A673 (cell line): Measurements from ENCODE around the gene RHEX. TPM values are rescaled to one million over a fixed set of nuclear protein-coding genes. Genes with fewer than 3 reads are reported as not detected.

Source experiments
- BruUV-seq: library from RNA; stranded (reverse); fragments of 400-500 nt; replicated peaks from 2 replicates; lab custom pipeline; 2021; lab: Mats Ljungman, UMichigan
- CTCF ChIA-PET: fragments of 300-600 bp; sonication (Branson Sonifier 250); formaldehyde crosslinking; loops from one replicate; lab custom pipeline; 2022; ENCODE audit warnings: antibody characterized with exemption; lab: Charles Lee
- POLR2A ChIA-PET: fragments of 300-600 bp; sonication (Branson Sonifier 250); formaldehyde crosslinking; loops from one replicate; lab custom pipeline; 2022; ENCODE audit warnings: antibody characterized with exemption; ENCODE audit not compliant: low non-redundant PET; lab: Charles Lee
- DNase-seq: peaks from one replicate; pipeline ENCODE4 v3.0.0-alpha.2; 2015; ENCODE audit warnings: low spot score
- H3K27ac ChIP-seq: fragments of 200-600 bp; sonication (generic); 2 replicates; pipeline ENCODE4 v1.5.1; 2016; ENCODE audit warnings: mixed run types, low read depth, mild to moderate bottlenecking, mixed read lengths, antibody characterized with exemption, low read length; ENCODE audit not compliant: poor library complexity, severe bottlenecking
- H3K27me3 ChIP-seq: fragments of 200-600 bp; sonication (generic); replicated peaks from 2 replicates; pipeline ENCODE4 v1.6.1; 2017; ENCODE audit warnings: mixed run types, low read depth, mild to moderate bottlenecking, mixed read lengths, antibody characterized with exemption, low read length; ENCODE audit not compliant: insufficient read depth, poor library complexity
- H3K36me3 ChIP-seq: fragments of 200-600 bp; sonication (generic); 2 replicates; pipeline ENCODE4 v1.6.1; 2016; ENCODE audit warnings: mixed run types, mild to moderate bottlenecking, mixed read lengths, antibody characterized with exemption, low read length; ENCODE audit not compliant: insufficient read depth, poor library complexity, severe bottlenecking
- H3K4me1 ChIP-seq: fragments of 200-600 bp; sonication (generic); 2 replicates; pipeline ENCODE4 v1.6.1; 2017; ENCODE audit warnings: mixed run types, mild to moderate bottlenecking, mixed read lengths, antibody characterized with exemption, low read length; ENCODE audit not compliant: insufficient read depth, poor library complexity, severe bottlenecking
- H3K4me3 ChIP-seq: fragments of 200-600 bp; sonication (generic); 2 replicates; pipeline ENCODE4 v1.5.1; 2016; ENCODE audit warnings: low read depth, mixed run types, mild to moderate bottlenecking, mixed read lengths, low read length; ENCODE audit not compliant: poor library complexity, severe bottlenecking
- H3K9me3 ChIP-seq: fragments of 200-600 bp; sonication (generic); 2 replicates; pipeline ENCODE4 v1.6.1; 2016; ENCODE audit warnings: mixed run types, low read depth, mild to moderate bottlenecking, mixed read lengths, antibody characterized with exemption, low read length; ENCODE audit not compliant: poor library complexity, severe bottlenecking
- CTCF ChIP-seq: fragments of 300-800, 200-600 bp; sonication (generic); conservative IDR thresholded peaks from 2 replicates; pipeline ENCODE4 v1.5.1; 2017; ENCODE audit warnings: low read depth, mild to moderate bottlenecking, antibody characterized with exemption, low read length, moderate library complexity, mixed read lengths
- EZH2 ChIP-seq: fragments of 200-600 bp; sonication (generic); IDR thresholded peaks from 2 replicates; pipeline ENCODE4 v1.6.1; 2017; ENCODE audit warnings: borderline replicate concordance, low read depth, mild to moderate bottlenecking, mixed read lengths, antibody characterized with exemption, low read length; ENCODE audit not compliant: poor library complexity, severe bottlenecking
- intact Hi-C: fragments of 100-400 bp; cut with micrococcal nuclease; formaldehyde crosslinking; loops from one replicate; pipeline ENCODE4 v1.10.0; 2022; ENCODE audit not compliant: unreplicated experiment
- total RNA-seq: library from RNA; stranded (reverse); gene quantifications from 2 replicates; pipeline ENCODE4 v1.2.3, GENCODE V29; 2021

RHEX gene
- total RNA-seq, 1 experiment from 2014 or later = not detected

GRCh38 chr1:206068314-206068713 lies 15.3 kb downstream of the RHEX start:
- Histone ChIP-seq H3K27ac (no peak overlapping the region), H3K36me3 (no peaks in the 10 kb centered on the region), H3K4me1 (no peaks in the 10 kb centered on the region), H3K4me3 (no peak overlapping the region), H3K9me3 (no peaks in the 10 kb centered on the region), H3K27me3 (no peaks in the 10 kb centered on the region)
- intact Hi-C loops = no loop called here
- no TSS peak for BruUV-seq
- no peak for TF ChIP-seq EZH2
- TF ChIP-seq CTCF = no peak
- POLR2A ChIA-PET = no interaction called here
- DNase-seq = no peak
- CTCF ChIA-PET = no interaction called here

GRCh38 chr1:206070627-206071304 lies 17.8 kb downstream of the RHEX start:
- ChIA-PET POLR2A (no interaction called here), CTCF (no interaction called here)
- no peak for TF ChIP-seq CTCF
- no peak for TF ChIP-seq EZH2

GRCh38 chr1:206074839-206075238 lies 21.9 kb downstream of the RHEX start:
- CTCF ChIA-PET = no interaction called here
- intact Hi-C loops = no loop called here
- H3K27ac ChIP-seq = no peak overlapping the region
- H3K9me3 ChIP-seq = no peaks in the 10 kb centered on the region
- no peak overlapping the region for H3K4me3 ChIP-seq
- POLR2A ChIA-PET = no interaction called here
- TF ChIP-seq EZH2 (no peak), CTCF (no peak)
- H3K27me3 ChIP-seq = no peaks in the 10 kb centered on the region
- H3K4me1 ChIP-seq = no peaks in the 10 kb centered on the region
- no peak for DNase-seq
- no peaks in the 10 kb centered on the region for H3K36me3 ChIP-seq
- BruUV-seq = no TSS peak

More at GRCh38 chr1:206070627-206071304, 17.8 kb downstream of the RHEX start:
- BruUV-seq = no TSS peak
- Histone ChIP-seq H3K4me3 (no peak overlapping the region), H3K4me1 (no peaks in the 10 kb centered on the region), H3K27me3 (no peaks in the 10 kb centered on the region), H3K36me3 (no peaks in the 10 kb centered on the region), H3K27ac (no peak overlapping the region), H3K9me3 (no peaks in the 10 kb centered on the region)
- no peak for DNase-seq
- intact Hi-C loops = no loop called here
